ENCODE data around the gene CST3.

CST3 gene

DNA sequence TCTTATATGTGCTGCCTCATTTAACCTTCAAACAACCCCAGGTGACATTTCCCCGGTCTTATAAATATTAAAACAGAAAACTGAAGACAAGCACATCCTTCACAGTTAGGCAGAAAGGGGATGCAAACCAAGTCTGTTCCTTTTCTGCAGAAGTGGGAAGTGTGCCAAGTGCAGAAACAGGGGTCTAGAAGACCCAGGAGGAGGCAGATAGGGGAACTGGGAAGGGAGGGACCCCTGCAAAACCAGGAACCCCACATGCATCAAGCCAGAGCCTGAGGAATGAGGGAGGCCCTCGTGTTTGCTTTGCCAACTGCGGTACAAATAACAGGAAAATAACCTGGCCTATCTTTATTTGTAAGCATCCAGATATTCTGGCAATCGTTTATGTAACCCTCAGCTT lies 17.0 kb upstream of the CST3 start:
- no peaks in the 10 kb centered on the region for H3K36me3 Mint-ChIP-seq
- DNase-seq (ENCODE audit: low spot score in 2 of 2) (no peak), ATAC-seq (no peak)
- H3K4me1 Mint-ChIP-seq, result no peaks in the 10 kb centered on the region
- no peak overlapping the region for H3K4me3 Mint-ChIP-seq
- no peaks in the 10 kb centered on the region for H3K9me3 Mint-ChIP-seq
- no peak overlapping the region for H3K27ac Mint-ChIP-seq

- ATAC-seq, result no peak
- DNase-seq (ENCODE audit: low spot score in 2 of 2), result no peak
- Mint-ChIP-seq H3K27ac (no peak overlapping the region), H3K4me1 (no peaks in the 10 kb centered on the region), H3K9me3 (no peaks in the 10 kb centered on the region), H3K4me3 (no peak overlapping the region), H3K36me3 (no peaks in the 10 kb centered on the region)
These were observed 16.2 kb upstream of the CST3 start for GRCh38 chr20:23654000-23654399.

DNA sequence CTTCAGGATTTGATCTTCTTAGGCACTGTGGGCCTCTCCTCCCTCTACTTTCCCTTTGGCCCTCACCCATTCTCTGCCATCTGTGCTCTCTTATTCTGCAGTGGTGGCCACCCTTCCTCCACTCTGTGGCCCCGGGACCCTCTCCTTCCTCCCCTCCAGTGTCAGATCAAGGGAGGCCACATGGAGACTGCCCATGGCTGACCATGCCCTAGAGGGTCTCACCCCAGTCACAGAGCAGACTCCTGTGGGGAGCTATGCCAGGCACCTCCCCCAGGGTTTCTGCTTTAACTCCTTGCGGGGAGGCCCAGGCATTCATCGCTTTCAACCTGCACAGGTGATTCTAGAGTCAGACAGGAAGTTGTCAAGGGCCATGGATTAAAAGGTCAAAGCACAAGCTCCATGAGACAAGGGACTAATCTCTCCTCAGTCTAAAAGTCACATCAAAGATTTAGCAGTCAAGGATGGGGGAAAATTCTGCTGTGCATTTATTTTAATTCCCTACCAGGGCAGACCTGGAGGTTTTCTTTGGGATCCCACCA lies 15.7 kb upstream of the CST3 start:
- no peak for ATAC-seq
- Mint-ChIP-seq H3K9me3 (no peaks in the 10 kb centered on the region), H3K27ac (no peak overlapping the region)

DNA sequence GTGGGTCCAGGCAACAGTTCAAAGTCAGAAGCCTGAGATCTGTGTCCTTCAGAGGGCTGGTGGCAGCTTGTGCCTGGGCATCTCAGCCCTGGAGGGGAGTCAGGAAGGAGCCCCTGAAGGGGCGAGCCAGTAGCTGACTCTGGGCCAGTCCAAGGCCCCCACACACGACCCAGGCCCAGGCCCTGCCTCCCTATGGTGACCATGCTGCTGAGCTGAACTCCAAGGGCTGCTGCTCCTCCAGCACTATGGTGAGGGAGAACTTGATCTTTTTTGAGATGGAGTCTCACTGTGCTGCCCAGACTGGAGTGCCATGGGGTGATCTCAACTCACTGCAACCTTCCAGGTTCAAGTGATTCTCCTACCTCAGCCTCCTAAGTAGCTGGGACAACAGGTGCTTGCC lies 15.2 kb upstream of the CST3 start:
- no peaks in the 10 kb centered on the region for H3K9me3 Mint-ChIP-seq
- ATAC-seq, result no peak
- no peak overlapping the region for H3K4me3 Mint-ChIP-seq
- DNase-seq (ENCODE audit: low spot score in 2 of 2), result no peak
- no peak overlapping the region for H3K27ac Mint-ChIP-seq
- H3K4me1 Mint-ChIP-seq, result no peaks in the 10 kb centered on the region
- no peaks in the 10 kb centered on the region for H3K36me3 Mint-ChIP-seq

More for the DNA sequence above, 15.7 kb upstream of the CST3 start:
- no peaks in the 10 kb centered on the region for H3K4me1 Mint-ChIP-seq
- no peak overlapping the region for H3K4me3 Mint-ChIP-seq
- no peak for DNase-seq (ENCODE audit: low spot score in 2 of 2)
- H3K36me3 Mint-ChIP-seq, result no peaks in the 10 kb centered on the region

DNA sequence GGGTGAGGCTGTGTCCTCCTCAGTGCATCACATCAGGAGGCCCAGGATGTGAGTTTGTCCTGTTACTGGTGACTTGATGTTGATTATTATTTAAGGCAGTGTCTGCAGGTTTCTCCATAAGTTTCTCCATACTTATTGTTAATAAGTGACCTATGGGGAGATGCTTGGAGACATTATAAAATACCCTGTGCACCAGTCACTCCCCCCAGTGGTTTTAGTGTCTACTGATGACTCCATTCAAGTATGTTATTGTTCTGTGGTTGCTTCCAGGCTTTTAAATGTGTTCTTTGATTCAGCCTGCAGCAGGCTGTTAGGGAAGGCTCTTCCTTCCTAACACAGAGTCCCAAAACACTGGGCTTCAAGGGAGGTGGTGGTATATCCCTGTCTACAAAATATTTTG lies 14.6 kb upstream of the CST3 start:
- ATAC-seq (no peak), DNase-seq (ENCODE audit: low spot score in 2 of 2) (no peak)
- Mint-ChIP-seq H3K4me1 (no peaks in the 10 kb centered on the region), H3K27ac (no peak overlapping the region), H3K4me3 (no peak overlapping the region), H3K36me3 (no peaks in the 10 kb centered on the region), H3K9me3 (no peaks in the 10 kb centered on the region)

GRCh38 chr20:23651117-23651516 lies 13.4 kb upstream of the CST3 start:
- Mint-ChIP-seq H3K4me1 (no peaks in the 10 kb centered on the region), H3K9me3 (no peaks in the 10 kb centered on the region), H3K27ac (no peak overlapping the region), H3K4me3 (no peak overlapping the region), H3K36me3 (no peaks in the 10 kb centered on the region)
- ATAC-seq, result no peak
- DNase-seq (ENCODE audit: low spot score in 2 of 2), result no peak

- H3K9me3 Mint-ChIP-seq, result no peaks in the 10 kb centered on the region
- H3K4me3 Mint-ChIP-seq, result no peak overlapping the region
- no peak overlapping the region for H3K27ac Mint-ChIP-seq
- H3K4me1 Mint-ChIP-seq, result no peaks in the 10 kb centered on the region
- no peak for ATAC-seq
- no peaks in the 10 kb centered on the region for H3K36me3 Mint-ChIP-seq
- no peak for DNase-seq (ENCODE audit: low spot score in 2 of 2)
These were observed 12.2 kb upstream of the CST3 start for GRCh38 chr20:23649830-23650417.

DNA sequence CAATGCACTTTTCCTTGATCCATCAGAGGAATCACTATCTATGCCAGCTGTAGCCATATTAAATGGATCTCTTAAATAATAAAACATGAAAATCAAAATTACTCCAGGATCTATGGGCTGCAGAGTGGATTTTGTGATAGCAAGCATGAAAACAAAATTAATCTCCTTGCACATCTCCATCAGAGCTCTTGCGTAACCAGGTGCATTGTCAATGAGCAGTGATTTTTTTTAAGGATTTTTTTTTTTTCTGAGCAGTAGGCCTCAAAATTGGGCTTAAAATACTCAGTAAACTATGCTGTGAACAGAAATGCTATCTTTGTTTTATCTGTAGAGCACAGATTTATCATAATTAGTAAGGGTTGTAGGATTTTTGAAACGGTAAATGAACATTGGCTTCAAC lies 11.5 kb upstream of the CST3 start:
- no peak overlapping the region for H3K4me3 Mint-ChIP-seq

GRCh38 chr20:23647346-23647745 lies 9.6 kb upstream of the CST3 start:
- H3K4me3 Mint-ChIP-seq, result no peak overlapping the region
- H3K27ac Mint-ChIP-seq, result no peak overlapping the region
- no peaks in the 10 kb centered on the region for H3K9me3 Mint-ChIP-seq
- no peaks in the 10 kb centered on the region for H3K4me1 Mint-ChIP-seq
- DNase-seq (ENCODE audit: low spot score in 2 of 2), result no peak
- no peak for ATAC-seq
- no peaks in the 10 kb centered on the region for H3K36me3 Mint-ChIP-seq

More for the DNA sequence above, 11.5 kb upstream of the CST3 start:
- Mint-ChIP-seq H3K9me3 (no peaks in the 10 kb centered on the region), H3K27ac (no peak overlapping the region), H3K36me3 (no peaks in the 10 kb centered on the region), H3K4me1 (no peaks in the 10 kb centered on the region)
- ATAC-seq (no peak), DNase-seq (ENCODE audit: low spot score in 2 of 2) (no peak)

DNA sequence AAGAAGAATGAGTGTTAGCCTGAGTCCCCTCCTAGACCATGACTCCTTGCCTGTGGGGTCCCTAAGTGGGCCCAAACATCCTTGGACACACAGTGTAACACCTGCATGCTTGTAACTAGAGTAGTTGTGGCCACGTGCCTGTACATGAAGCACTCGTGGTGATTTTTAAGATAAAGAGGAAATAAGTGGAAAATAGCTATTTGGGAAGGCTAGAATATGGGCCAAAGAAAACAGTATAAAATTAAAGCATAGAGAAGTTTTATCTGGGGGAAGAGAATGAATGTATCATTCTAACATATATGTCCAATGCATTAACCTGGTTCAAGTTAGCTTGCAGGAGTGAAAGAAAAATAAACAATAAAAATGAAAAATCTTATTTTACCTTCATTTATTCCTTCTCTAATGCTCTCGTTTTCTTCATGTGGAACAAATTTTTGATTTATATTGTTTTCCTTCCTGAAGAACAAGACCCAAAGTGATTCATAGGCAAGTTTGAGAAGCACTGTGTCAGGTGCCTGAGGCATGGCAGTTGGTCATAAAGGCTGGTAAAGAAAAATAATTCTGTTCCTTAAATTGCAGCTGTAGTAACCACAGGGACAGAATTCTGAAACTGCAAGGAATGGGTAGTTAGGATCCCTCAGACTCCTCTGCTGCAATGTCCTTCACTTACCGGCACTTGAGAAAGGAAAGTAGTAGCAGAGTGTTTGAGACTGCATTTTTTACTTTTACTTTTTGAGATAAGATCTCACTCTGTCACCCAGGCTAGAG lies 8.5 kb upstream of the CST3 start:
- ATAC-seq (no peak), DNase-seq (ENCODE audit: low spot score in 2 of 2) (no peak)
- no peaks in the 10 kb centered on the region for H3K36me3 Mint-ChIP-seq
- H3K27ac Mint-ChIP-seq, result no peak overlapping the region
- H3K9me3 Mint-ChIP-seq, result no peaks in the 10 kb centered on the region
- H3K4me3 Mint-ChIP-seq, result no peak overlapping the region
- H3K4me1 Mint-ChIP-seq, result no peaks in the 10 kb centered on the region

DNA sequence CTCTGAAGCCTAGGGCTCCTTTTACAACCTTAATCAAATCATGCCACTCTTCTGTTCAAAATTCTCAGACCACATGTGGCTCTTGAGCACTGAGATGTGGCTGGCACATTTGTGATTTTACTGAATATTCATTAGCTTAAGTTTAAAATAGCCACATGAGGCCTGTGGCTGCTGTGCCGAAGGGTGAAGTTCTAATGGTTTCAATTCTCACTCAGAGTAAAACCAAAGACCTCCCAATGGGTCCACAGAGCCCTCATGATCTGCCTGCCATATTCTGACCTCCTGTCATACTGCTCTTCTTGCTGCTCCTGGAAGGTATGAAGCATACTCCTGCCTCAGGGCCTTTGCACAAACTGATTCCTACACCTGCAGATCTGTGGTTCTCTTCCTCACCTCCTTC lies 7.8 kb upstream of the CST3 start:
- no peaks in the 10 kb centered on the region for H3K4me1 Mint-ChIP-seq
- no peak overlapping the region for H3K27ac Mint-ChIP-seq
- DNase-seq (ENCODE audit: low spot score in 2 of 2) (no peak), ATAC-seq (no peak)
- no peak overlapping the region for H3K4me3 Mint-ChIP-seq
- no peaks in the 10 kb centered on the region for H3K9me3 Mint-ChIP-seq
- no peaks in the 10 kb centered on the region for H3K36me3 Mint-ChIP-seq

DNA sequence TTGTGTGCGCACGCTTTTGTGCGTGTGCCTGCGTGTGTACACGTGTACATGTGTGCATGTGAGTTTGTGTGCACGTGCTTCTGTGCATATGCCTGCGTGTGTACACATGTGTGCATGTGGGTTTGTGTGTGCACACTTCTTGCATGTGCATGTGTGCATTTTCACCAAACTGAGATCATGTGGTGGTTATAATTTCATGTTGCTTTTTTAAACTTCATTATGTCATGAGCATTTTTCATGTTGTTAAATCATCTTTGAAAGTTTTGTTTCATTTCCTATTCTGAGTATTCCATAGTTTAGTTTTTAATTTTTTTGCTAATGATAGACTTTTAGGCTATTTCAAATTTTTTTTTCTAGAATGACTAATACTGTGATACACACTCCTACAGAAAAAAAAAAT lies 6.4 kb upstream of the CST3 start:
- DNase-seq (ENCODE audit: low spot score in 2 of 2) (no peak), ATAC-seq (no peak)
- H3K4me1 Mint-ChIP-seq, result no peaks in the 10 kb centered on the region
- H3K36me3 Mint-ChIP-seq, result no peaks in the 10 kb centered on the region
- H3K9me3 Mint-ChIP-seq, result no peaks in the 10 kb centered on the region
- no peak overlapping the region for H3K4me3 Mint-ChIP-seq
- no peak overlapping the region for H3K27ac Mint-ChIP-seq

GRCh38 chr20:23643659-23644058 lies 5.9 kb upstream of the CST3 start:
- H3K36me3 Mint-ChIP-seq, result no peaks in the 10 kb centered on the region
- ATAC-seq, result no peak
- H3K4me3 Mint-ChIP-seq, result no peak overlapping the region

DNA sequence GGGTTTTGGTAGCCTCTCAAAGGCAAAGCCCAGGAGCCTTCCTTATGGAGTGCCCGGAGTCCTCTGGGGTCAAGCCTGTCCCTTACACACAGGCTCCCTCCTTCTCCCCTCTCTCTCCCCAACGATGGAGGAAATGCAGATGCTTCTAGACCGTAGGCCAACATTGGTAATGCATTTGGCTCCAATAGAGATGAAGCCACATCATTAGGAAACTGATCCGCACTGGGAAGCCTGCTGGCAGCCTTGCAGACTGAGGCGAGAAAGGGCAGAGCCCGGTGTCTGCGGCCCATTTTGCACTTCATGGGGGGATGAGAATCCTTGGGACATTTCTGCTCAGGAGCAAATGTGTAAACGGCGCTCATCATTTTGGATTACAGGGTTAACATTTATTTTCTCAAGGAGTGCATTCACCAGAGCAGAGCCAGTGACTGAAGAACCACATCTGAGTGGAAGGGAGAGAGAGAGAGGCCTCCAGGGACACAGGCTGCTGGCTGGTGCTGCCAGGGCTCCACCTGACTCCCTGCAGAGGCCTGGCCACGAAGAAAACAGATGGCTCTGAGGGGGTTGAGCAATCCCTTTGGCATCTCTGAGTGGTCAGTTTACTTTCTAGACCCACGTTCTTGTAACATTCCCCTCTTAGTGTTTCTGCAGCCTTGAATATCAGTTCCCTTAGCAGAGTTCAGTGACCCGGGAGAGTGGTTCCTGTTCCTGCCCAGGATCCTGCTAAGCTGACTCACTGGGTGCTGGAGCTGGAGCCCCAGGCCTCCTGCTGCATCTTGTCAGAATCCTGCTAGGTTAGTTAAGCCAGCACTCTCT lies 4.4 kb upstream of the CST3 start:
- DNase-seq (ENCODE audit: low spot score in 2 of 2), result no peak
- Mint-ChIP-seq H3K4me1 (no peaks in the 10 kb centered on the region), H3K4me3 (no peak overlapping the region), H3K27ac (no peak overlapping the region), H3K9me3 (no peaks in the 10 kb centered on the region), H3K36me3 (no peaks in the 10 kb centered on the region)
- no peak for ATAC-seq

More at GRCh38 chr20:23643659-23644058, 5.9 kb upstream of the CST3 start:
- Mint-ChIP-seq H3K9me3 (no peaks in the 10 kb centered on the region), H3K4me1 (no peaks in the 10 kb centered on the region), H3K27ac (no peak overlapping the region)
- no peak for DNase-seq (ENCODE audit: low spot score in 2 of 2)

DNA sequence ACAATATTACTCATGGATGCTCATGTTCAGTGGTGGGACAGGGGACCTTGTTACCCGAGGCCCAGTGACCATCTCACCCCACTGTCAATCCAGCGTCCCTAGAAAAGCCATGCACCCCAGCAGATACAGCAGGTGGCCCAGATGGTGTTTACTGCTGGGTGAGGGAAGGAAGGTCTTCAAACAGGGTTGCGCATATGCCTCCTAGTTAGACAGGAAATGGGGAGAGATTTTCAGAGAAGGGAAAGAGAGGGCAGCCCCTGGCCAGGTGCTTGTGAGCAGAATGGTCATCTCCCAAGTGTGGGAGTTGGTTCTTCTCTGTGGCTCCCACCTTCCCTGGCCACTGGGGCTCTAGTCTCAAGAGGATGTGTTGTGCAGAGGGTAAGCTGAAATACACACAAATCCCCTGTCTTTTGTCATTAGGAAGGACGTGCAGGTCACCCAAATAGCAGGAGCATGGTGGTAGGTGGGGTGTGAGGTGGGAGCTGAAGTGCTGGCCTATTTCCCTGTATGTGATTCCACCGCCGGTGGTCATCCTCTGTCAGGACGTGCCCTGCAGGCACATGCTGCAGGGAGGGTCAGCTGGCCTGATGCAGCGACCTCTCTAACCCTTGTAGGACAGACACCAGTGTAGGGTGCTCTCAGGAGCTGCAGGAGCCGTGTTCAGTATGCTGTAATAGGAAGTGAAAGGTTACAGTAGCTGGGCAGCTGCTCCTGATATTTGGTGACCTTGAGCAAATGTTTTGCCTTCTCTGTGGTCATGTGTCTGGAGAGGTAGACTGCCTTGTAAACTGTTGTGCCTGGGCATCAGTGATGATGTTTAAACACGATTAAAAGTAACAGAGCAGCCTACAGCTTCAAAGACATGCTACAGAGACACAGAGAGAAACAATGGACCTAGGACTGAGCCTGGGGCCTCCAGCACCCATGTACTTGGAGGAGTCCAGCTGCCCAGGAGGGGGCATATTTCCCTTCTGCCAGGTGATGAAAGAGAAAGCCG lies 3.2 kb upstream of the CST3 start:
- Mint-ChIP-seq H3K4me3 (no peak overlapping the region), H3K4me1 (no peaks in the 10 kb centered on the region), H3K27ac (no peak overlapping the region), H3K9me3 (no peaks in the 10 kb centered on the region), H3K36me3 (no peaks in the 10 kb centered on the region)
- ATAC-seq (no peak), DNase-seq (ENCODE audit: low spot score in 2 of 2) (no peak)

All from stimulated activated effector memory CD8-positive, alpha-beta T cell treated with anti-CD3 and anti-CD28 coated beads, Interleukin-12 subunit alpha, Interleukin-12 subunit beta, amount 100 ng/mL, for 72 hours (primary cell).